GM06990 (cell line): ENCODE data around the gene ZNF598.
"Not testable (repeated sequence)": the region's sequence is repeated elsewhere in the genome, so short reads cannot be mapped to it uniquely, and the experiment has no call there.

Source experiments
- DNase-seq: peaks from one replicate; pipeline ENCODE4 v3.0.0-alpha.2; 2011; ENCODE audit not compliant: insufficient read length; ENCODE audit errors: extremely low read depth
- H3K27me3 ChIP-seq: replicated peaks from 2 replicates; pipeline ENCODE4 v1.6.0; 2011; ENCODE audit warnings: low read length; ENCODE audit not compliant: control insufficient read depth, insufficient read depth
- H3K36me3 ChIP-seq: 2 replicates; pipeline ENCODE4 v1.5.1; 2011; ENCODE audit warnings: low read length; ENCODE audit not compliant: control insufficient read depth, insufficient read depth
- H3K4me3 ChIP-seq: replicated peaks from 2 replicates; pipeline ENCODE4 v1.5.1; 2011; ENCODE audit warnings: low read depth, mild to moderate bottlenecking, control low read depth, low read length
- CTCF ChIP-seq: IDR thresholded peaks from 2 replicates; pipeline ENCODE4 v1.5.1; 2011; ENCODE audit warnings: low read length, control low read depth, mild to moderate bottlenecking, inconsistent platforms; ENCODE audit not compliant: insufficient read depth, poor library complexity, severe bottlenecking

Gene ZNF598

DNA sequence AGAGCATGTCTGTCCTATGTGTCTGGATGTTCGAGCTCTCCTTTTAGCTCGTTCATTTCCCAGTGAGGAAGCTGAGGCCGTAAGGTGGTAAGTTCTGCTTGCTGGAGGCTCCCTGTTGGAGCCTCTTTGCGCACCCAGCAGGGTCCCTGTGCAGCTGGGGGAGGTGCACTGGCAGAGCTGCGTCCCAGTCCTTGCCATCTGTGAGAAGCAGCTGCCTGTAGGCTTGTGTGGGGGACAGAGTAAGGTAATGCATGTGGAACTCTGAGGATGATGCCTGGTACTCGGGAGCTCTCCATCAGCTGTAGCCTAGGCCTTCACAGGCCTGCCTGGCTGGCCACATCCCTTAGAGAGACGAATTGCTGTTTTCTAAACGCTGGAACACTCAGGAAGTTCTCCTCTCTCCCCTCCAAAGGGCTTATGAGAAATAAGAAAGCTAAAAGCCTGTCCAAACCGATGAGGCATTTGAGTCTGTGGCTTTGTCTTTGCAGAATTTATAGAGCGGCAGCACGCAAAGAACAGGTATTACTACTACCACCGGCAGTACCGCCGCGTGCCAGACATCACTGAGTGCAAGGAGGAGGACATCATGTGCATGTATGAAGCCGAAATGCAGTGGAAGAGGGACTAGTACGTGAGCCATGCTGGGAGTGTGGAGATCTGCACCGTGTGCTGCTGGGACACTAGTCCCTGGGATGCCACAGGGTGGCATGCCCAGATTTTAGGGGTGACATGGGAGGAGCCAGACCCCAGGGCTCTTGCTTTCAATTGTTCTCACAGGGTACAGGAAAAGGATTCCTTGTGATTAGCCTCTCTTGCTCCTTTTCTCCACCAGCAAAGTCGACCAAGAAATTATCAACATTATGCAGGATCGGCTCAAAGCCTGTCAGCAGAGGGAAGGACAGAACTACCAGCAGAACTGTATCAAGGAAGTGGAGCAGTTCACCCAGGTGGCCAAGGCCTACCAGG lies 48.7 kb downstream of the ZNF598 start:
- H3K36me3 ChIP-seq, result peaks cover 21% of the 10 kb centered on the region
- peak; percentile 74 for DNase-seq
- H3K27me3 ChIP-seq, result no peaks in the 10 kb centered on the region
- H3K4me3 ChIP-seq, result peak overlapping the region; percentile 69
- no peak for TF ChIP-seq CTCF

DNA sequence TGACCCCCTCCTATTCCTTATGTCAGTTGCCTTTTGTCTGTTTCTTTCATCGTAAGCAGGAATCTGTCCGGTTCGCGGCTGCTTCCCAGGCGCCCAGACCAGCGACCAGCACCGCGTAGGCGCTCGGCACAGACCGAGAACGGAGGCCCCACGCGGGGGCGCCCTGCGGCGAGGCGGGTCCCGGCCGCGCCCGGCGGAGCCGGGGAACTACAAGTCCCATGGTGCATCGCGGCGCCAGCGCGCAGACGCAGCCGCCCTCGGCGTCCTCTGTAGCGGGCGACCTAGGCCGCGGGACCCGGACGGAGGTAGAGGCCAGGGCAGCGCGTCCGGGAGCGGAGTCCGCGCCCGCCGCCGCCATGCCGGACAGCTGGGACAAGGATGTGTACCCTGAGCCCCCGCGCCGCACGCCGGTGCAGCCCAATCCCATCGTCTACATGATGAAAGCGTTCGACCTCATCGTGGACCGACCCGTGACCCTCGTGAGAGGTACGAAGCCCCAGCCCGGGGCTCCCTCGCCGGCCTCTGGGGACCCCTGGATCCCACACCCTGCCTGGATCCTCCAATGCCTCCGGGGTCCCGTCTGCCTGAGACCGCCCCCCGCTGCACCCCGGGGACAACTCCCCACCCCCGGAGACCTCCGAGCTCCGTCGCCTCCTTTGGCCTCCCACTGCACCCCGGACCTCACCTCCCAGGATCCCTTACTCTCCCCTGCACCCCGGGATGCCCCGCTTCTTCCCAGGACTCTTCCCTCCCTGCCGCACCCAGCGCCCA lies 50.2 kb downstream of the ZNF598 start, which contains the start of gene NDUFB10:
Gene NDUFB10 (plus strand): TSS at position 270 of the 771 bp plus-strand sequence. CDS start 87 bp downstream, at position 357.
- Histone ChIP-seq H3K36me3 (peaks cover 21% of the 10 kb centered on the region), H3K27me3 (no peaks in the 10 kb centered on the region), H3K4me3 (peak within 1 kb of the TSS; percentile 69)
- TF ChIP-seq CTCF, result peak; percentile 48
- peak; percentile 95 for DNase-seq

DNA sequence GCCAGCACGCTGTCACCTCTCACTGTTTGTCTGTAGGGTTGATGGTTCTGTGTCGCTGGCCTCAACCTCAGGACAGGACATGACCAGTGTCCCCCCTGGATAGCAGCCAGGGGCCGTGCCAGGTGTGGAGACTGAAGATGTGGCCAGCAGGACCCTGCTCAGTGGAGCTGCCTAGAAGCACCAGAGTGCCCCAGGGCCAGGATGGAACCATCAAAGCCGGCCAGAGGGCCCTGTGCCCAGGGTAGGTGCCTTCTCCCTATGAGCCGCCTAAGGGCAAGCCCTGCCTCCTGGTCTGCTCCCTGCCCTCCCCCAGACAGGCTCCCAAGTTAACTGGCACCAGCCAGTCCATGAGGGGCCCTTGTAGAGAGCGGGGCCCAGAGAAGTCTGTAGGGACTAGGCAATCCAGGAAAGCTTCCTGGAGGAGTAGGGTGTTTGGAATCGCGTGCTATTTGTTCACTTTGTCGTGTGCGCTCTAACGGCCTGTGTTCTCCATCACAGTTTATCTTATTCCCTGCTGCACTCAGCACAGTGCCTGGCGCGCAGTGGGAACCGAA lies 50.8 kb downstream of the ZNF598 start:
- H3K4me3 ChIP-seq, result no peak overlapping the region; the same call in 1 of the 2 replicates
- TF ChIP-seq CTCF, result no peak
- peak; percentile 18 for DNase-seq

GRCh38 chr16:1958143-1958491 lies 51.5 kb downstream of the ZNF598 start:
- H3K36me3 ChIP-seq, result peaks cover 14% of the 10 kb centered on the region
- H3K27me3 ChIP-seq, DNase-seq, H3K4me3 ChIP-seq: not testable (repeated sequence)

More for the DNA sequence above, 50.8 kb downstream of the ZNF598 start:
- H3K27me3 ChIP-seq, result no peaks in the 10 kb centered on the region
- peaks cover 19% of the 10 kb centered on the region for H3K36me3 ChIP-seq

- not testable (repeated sequence) for DNase-seq, H3K27me3 ChIP-seq, H3K4me3 ChIP-seq
- H3K36me3 ChIP-seq, result peaks cover 10% of the 10 kb centered on the region
Observed at GRCh38 chr16:1957434-1958142, 52.0 kb downstream of the ZNF598 start.

GRCh38 chr16:1953734-1954133 lies 55.9 kb downstream of the ZNF598 start:
- no peaks in the 10 kb centered on the region for H3K36me3 ChIP-seq
- H3K27me3 ChIP-seq, result no peaks in the 10 kb centered on the region
- H3K4me3 ChIP-seq, result no peak overlapping the region
- no peak for TF ChIP-seq CTCF
- no peak for DNase-seq
